Keratinocyte (primary cell): ENCODE measurements around the gene TINAGL1. TPM values are rescaled to one million over a fixed set of nuclear protein-coding genes. Genes with fewer than 3 reads are reported as not detected.
A peak's percentile ranks its signal among the peaks of the same experiment; 100 is the strongest.

Source experiments
- DNase-seq: peaks from one replicate; pipeline ENCODE4 v3.0.0-alpha.2; 2011; ENCODE audit warnings: low read depth, missing footprints, low spot score
- FAIRE-seq: peaks from 2 replicates; lab custom pipeline; 2011; peaks lifted over from hg19 to GRCh38; lab: Jason Lieb, UNC
- H2AFZ ChIP-seq: 2 replicates; pipeline ENCODE4 v1.6.0; 2012; ENCODE audit warnings: low read length, control low read depth, inconsistent platforms; ENCODE audit not compliant: control insufficient read depth
- H3K27ac ChIP-seq: 2 replicates; pipeline ENCODE4 v1.5.1; 2011; ENCODE audit warnings: low read length; ENCODE audit not compliant: control insufficient read depth, insufficient read depth
- H3K27me3 ChIP-seq: 3 replicates; pipeline ENCODE4 v1.6.0; 2011; ENCODE audit warnings: low read length; ENCODE audit not compliant: control insufficient read depth, insufficient read depth; ENCODE audit errors: extremely low read depth
- H3K36me3 ChIP-seq, 2 experiments: 2 replicates in 1 of 2; 3 replicates in 1 of 2; pipeline ENCODE4 v1.5.1; 2011; ENCODE audit warnings: low read length in 2 of 2, mild to moderate bottlenecking in 1 of 2; ENCODE audit not compliant: control insufficient read depth in 2 of 2, insufficient read depth in 2 of 2; ENCODE audit errors: extremely low read depth in 1 of 2
- H3K4me1 ChIP-seq: 3 replicates; pipeline ENCODE4 v1.5.1; 2011; ENCODE audit warnings: low read length; ENCODE audit not compliant: control insufficient read depth, insufficient read depth; ENCODE audit errors: extremely low read depth
- H3K4me2 ChIP-seq: 3 replicates; pipeline ENCODE4 v1.6.0; 2011; ENCODE audit warnings: low read depth, low read length; ENCODE audit not compliant: control insufficient read depth, insufficient read depth; ENCODE audit errors: extremely low read depth
- H3K4me3 ChIP-seq, 3 experiments: fragments of 200-600 bp in 1 of 3; sonication (generic) in 1 of 3; 2 replicates in 2 of 3; 3 replicates in 1 of 3; pipeline ENCODE4 v1.5.1; 2011 to 2016; ENCODE audit warnings: low read length in 3 of 3, mild to moderate bottlenecking in 3 of 3, control low read depth in 2 of 3, inconsistent platforms in 1 of 3, low read depth in 1 of 3, mixed read lengths in 1 of 3, mixed run types in 1 of 3, moderate library complexity in 1 of 3; ENCODE audit not compliant: control insufficient read depth in 2 of 3, insufficient read depth in 2 of 3; ENCODE audit errors: extremely low read depth in 1 of 3
- H3K79me2 ChIP-seq: 2 replicates; pipeline ENCODE4 v1.6.0; 2012; ENCODE audit warnings: low read length; ENCODE audit not compliant: control insufficient read depth, insufficient read depth
- H3K9ac ChIP-seq: 3 replicates; pipeline ENCODE4 v1.6.0; 2011; ENCODE audit warnings: low read length; ENCODE audit not compliant: control insufficient read depth, insufficient read depth; ENCODE audit errors: extremely low read depth
- H3K9me1 ChIP-seq: 3 replicates; pipeline ENCODE4 v1.6.0; 2011; ENCODE audit warnings: low read length; ENCODE audit not compliant: control insufficient read depth, insufficient read depth; ENCODE audit errors: extremely low read depth
- H3K9me3 ChIP-seq: 2 replicates; pipeline ENCODE4 v1.5.1; 2012; ENCODE audit warnings: low read depth, low read length; ENCODE audit not compliant: control insufficient read depth
- H4K20me1 ChIP-seq: 3 replicates; pipeline ENCODE4 v1.6.0; 2011; ENCODE audit warnings: low read length; ENCODE audit not compliant: control insufficient read depth, insufficient read depth; ENCODE audit errors: extremely low read depth
- EZH2 ChIP-seq: IDR thresholded peaks from one replicate; pipeline ENCODE4 v1.6.1; 2012; ENCODE audit warnings: inconsistent platforms, mild to moderate bottlenecking, low read length, moderate library complexity
- dilution Hi-C: fragments of 300-500 bp; cut with MboI; formaldehyde crosslinking; loops from one replicate; pipeline ENCODE4 v1.7.0; 2020; ENCODE audit warnings: low sequenced_read_pairs; ENCODE audit not compliant: extremely low pct_ligation_motif_present
- polyA plus RNA-seq, 5 experiments: library from polyadenylated mRNA; depleted of rRNA in 3 of 5; stranded (reverse) in 3 of 5; stranded (forward) in 1 of 5; unstranded in 1 of 5; fragments of >200 nt; gene quantifications; 1 replicate in 1 of 5; 2 replicates in 3 of 5; 3 replicates in 1 of 5; pipeline versions ENCODE4 v1.2.1 to v1.2.3, GENCODE V29; 2011 to 2012; ENCODE audit warnings: missing spikeins in 2 of 5, low read depth in 1 of 5, low replicate concordance in 1 of 5
- TF ChIP-seq, protein P1 (sequence below), 3 experiments: IDR thresholded peaks in 1 of 3; conservative IDR thresholded peaks in 1 of 3; optimal IDR thresholded peaks in 1 of 3; 2 replicates in 2 of 3; 3 replicates in 1 of 3; pipeline versions ENCODE3 to v1.5.1; 2011; ENCODE audit warnings: low read length in 3 of 3, mild to moderate bottlenecking in 3 of 3, moderate library complexity in 2 of 3, control low read depth in 1 of 3, inconsistent platforms in 1 of 3; ENCODE audit not compliant: insufficient read depth in 2 of 3; ENCODE audit errors: extremely low read depth in 1 of 3

The TINAGL1 gene
- polyA plus RNA-seq, 1 donor (not counting 4 experiments of a cell fraction or from before 2014, with no cell fraction given) = 189 TPM

DNA sequence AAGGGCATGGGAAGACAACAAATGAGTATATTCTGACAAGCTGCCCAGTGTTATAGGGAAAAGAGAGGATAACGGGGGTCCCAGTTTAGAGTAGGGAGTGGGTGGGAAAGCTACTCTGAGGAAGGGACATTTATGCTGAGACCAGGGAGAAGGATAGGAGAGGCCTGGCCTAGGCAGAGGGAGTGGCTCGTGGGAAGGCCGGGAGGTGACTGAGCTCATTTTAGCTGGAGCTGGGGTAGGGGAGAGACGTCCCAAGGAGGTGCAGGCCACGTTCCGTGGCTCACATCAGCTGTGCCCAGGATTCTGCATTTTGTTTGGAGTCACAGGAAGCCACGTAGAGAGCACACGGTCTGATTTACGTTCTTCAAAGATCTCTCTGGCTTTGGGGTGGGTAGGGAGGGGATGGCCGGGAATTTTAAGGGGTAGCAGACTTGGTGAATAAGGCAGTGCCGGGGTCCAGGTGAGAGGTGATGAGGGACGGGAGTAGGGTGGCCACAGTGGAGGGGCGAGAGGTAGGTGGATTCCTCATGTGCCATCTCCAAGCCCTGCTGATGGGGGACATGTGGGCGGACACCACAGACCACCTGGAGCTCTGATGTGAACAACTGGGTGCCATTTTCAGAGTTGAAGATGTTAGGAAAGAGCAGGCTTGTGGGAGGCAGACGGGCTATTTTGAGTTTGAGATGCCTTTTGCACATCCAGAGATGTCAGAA is 4.7 kb downstream of the TINAGL1 start:
- Histone ChIP-seq H3K27me3 (no peaks in the 10 kb centered on the region), H4K20me1 (peaks cover 35% of the 10 kb centered on the region), H3K79me2 (peaks cover 65% of the 10 kb centered on the region), H3K27ac (no peak overlapping the region), H3K36me3 (peaks cover 48 to 49% of the 10 kb centered on the region in 2 experiments), H3K9me3 (no peaks in the 10 kb centered on the region), H2AFZ (no peak overlapping the region), H3K4me2 (peak overlapping the region; percentile 23), H3K4me3 (no peak overlapping the region), H3K9me1 (peaks cover 5% of the 10 kb centered on the region), H3K9ac (no peak overlapping the region), H3K4me1 (peaks cover 54% of the 10 kb centered on the region)
- dilution Hi-C loops = no loop called here
- TF ChIP-seq, protein P1, sequence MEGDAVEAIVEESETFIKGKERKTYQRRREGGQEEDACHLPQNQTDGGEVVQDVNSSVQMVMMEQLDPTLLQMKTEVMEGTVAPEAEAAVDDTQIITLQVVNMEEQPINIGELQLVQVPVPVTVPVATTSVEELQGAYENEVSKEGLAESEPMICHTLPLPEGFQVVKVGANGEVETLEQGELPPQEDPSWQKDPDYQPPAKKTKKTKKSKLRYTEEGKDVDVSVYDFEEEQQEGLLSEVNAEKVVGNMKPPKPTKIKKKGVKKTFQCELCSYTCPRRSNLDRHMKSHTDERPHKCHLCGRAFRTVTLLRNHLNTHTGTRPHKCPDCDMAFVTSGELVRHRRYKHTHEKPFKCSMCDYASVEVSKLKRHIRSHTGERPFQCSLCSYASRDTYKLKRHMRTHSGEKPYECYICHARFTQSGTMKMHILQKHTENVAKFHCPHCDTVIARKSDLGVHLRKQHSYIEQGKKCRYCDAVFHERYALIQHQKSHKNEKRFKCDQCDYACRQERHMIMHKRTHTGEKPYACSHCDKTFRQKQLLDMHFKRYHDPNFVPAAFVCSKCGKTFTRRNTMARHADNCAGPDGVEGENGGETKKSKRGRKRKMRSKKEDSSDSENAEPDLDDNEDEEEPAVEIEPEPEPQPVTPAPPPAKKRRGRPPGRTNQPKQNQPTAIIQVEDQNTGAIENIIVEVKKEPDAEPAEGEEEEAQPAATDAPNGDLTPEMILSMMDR (optimal IDR thresholded peaks at IDR 0.05 in 1 of 3, IDR thresholded peaks at IDR 0.05 in 1 of 3, conservative IDR thresholded peaks at IDR 0.05 in 1 of 3; ENCODE audit: extremely low read depth in 1 of 3, insufficient read depth in 2 of 3, low read length in 3 of 3) = no peak
- TF ChIP-seq EZH2 = no peak
- no peak for FAIRE-seq
- no peak for DNase-seq

DNA sequence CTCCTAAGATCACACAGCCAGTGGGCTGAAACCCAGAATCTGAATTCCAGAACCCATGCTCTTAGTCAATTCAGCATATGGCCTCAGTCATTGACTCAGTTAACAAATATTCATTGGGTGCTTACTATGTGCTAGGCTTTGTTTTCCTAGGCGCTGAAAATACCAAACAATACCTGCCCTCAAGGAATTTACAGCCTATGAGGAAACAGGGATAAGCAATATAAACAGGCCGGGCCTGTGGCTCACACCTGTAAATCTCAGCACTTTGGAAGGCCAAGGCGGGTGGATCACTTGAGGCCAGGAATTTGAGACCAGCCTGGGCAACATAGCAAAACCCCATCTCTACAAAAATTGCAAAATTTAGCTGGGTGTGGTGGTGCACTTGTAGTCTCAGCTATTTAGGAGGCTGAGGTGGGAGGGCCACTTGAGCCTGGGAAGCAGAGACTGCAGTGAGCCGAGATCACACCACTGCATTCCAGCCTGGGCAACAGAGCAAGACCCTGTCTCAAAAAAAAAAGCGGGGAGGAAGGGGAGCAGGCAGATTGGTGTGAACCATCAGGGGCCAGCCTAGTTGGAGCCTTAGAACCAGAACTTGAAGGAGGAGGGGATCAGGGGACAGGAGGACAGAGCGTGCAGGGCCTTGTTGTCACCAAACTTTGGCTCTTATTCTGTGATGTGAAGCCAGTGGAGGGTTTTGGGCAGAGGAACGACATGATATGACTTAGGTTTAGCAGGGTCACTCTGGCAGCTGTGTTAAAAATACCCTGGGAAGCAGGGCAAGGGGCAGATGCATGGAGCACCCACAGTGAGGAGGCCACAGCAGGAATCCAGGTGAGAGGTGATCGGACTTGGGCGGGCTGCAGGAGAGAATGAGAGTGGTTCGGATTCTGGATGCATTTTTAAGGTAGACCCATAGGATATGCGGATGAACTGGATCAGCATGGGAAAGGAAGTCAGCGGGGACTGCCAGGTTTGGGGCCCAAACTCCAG is 5.8 kb downstream of the TINAGL1 start:
- dilution Hi-C loops = no loop called here
- H4K20me1 ChIP-seq = peaks cover 38% of the 10 kb centered on the region
- no peaks in the 10 kb centered on the region for H3K27me3 ChIP-seq
- H3K79me2 ChIP-seq = peaks cover 54% of the 10 kb centered on the region
- FAIRE-seq (no peak), DNase-seq (peak; percentile 66)
- H3K4me3 ChIP-seq = no peak overlapping the region
- H3K4me1 ChIP-seq = peaks cover 53% of the 10 kb centered on the region
- H3K9me3 ChIP-seq = no peaks in the 10 kb centered on the region
- H3K27ac ChIP-seq = peak overlapping the region; percentile 17
- H2AFZ ChIP-seq = no peak overlapping the region
- H3K4me2 ChIP-seq = peak overlapping the region; percentile 23
- H3K9me1 ChIP-seq = peaks cover 5% of the 10 kb centered on the region
- TF ChIP-seq, protein P1 (optimal IDR thresholded peaks at IDR 0.05 in 1 of 3, IDR thresholded peaks at IDR 0.05 in 1 of 3, conservative IDR thresholded peaks at IDR 0.05 in 1 of 3; ENCODE audit: extremely low read depth in 1 of 3, insufficient read depth in 2 of 3, low read length in 3 of 3) = no peak
- TF ChIP-seq EZH2 = no peak
- H3K36me3 ChIP-seq = peaks cover 54 to 56% of the 10 kb centered on the region in 2 experiments
- no peak overlapping the region for H3K9ac ChIP-seq
